Nephron progenitor cell (in vitro differentiated cells): ENCODE results near the gene ATP13A2.

ENCODE experiments used
- DNase-seq: peaks from one replicate; pipeline ENCODE4 v3.0.0; 2021
- H3K27ac Mint-ChIP-seq: 2 replicates; pipeline ENCODE4 v1.8.0; 2021; ENCODE audit warnings: mild to moderate bottlenecking, moderate library complexity, mixed read lengths
- H3K27me3 Mint-ChIP-seq: 2 replicates; pipeline ENCODE4 v1.8.0; 2021; ENCODE audit warnings: mild to moderate bottlenecking, low read depth, mixed read lengths; ENCODE audit not compliant: poor library complexity
- H3K36me3 Mint-ChIP-seq: 2 replicates; pipeline ENCODE4 v1.8.0; 2021; ENCODE audit warnings: low read depth, mixed read lengths
- H3K4me1 Mint-ChIP-seq: 2 replicates; pipeline ENCODE4 v1.8.0; 2021; ENCODE audit warnings: mixed read lengths
- H3K4me3 Mint-ChIP-seq: 2 replicates; pipeline ENCODE4 v1.8.0; 2021; ENCODE audit warnings: mild to moderate bottlenecking, moderate library complexity, mixed read lengths
- H3K9me3 Mint-ChIP-seq: 2 replicates; pipeline ENCODE4 v1.8.0; 2021; ENCODE audit warnings: mild to moderate bottlenecking, moderate library complexity, mixed read lengths
- TF ChIP-seq, protein P1 (sequence below): fragments of 200-600 bp; sonication (generic); IDR thresholded peaks from 2 replicates; pipeline ENCODE4 v1.5.0; 2021; ENCODE audit warnings: antibody characterized with exemption

Gene ATP13A2

GRCh38 chr1:17027403-17027802 lies 15.7 kb upstream of the ATP13A2 start:
- H3K4me3 Mint-ChIP-seq: no peak overlapping the region
- H3K9me3 Mint-ChIP-seq: no peaks in the 10 kb centered on the region
- TF ChIP-seq, protein P1, sequence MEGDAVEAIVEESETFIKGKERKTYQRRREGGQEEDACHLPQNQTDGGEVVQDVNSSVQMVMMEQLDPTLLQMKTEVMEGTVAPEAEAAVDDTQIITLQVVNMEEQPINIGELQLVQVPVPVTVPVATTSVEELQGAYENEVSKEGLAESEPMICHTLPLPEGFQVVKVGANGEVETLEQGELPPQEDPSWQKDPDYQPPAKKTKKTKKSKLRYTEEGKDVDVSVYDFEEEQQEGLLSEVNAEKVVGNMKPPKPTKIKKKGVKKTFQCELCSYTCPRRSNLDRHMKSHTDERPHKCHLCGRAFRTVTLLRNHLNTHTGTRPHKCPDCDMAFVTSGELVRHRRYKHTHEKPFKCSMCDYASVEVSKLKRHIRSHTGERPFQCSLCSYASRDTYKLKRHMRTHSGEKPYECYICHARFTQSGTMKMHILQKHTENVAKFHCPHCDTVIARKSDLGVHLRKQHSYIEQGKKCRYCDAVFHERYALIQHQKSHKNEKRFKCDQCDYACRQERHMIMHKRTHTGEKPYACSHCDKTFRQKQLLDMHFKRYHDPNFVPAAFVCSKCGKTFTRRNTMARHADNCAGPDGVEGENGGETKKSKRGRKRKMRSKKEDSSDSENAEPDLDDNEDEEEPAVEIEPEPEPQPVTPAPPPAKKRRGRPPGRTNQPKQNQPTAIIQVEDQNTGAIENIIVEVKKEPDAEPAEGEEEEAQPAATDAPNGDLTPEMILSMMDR: no peak
- peak overlapping the region; percentile 31 for H3K27ac Mint-ChIP-seq
- DNase-seq: no peak
- H3K27me3 Mint-ChIP-seq: no peaks in the 10 kb centered on the region
- H3K4me1 Mint-ChIP-seq: no peaks in the 10 kb centered on the region
- H3K36me3 Mint-ChIP-seq: peaks cover 45% of the 10 kb centered on the region

DNA sequence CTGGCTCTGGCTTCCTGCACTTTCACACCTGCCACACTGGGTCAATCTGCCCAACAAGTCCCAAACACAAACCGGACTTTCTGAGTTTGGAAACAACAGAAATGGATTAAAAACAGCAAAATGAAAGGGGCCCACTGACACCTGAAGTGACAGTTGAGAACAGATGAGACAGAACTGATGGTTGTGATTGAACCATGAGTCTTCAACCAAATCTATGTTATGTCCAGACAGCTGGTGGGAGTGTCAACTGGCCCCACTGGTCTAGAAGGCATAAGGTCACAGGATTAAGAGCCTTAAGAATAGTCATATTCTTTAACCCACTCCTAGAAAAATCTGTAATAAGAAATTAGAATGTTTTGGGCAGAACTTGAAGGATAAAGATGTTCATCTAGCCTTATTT lies 13.0 kb upstream of the ATP13A2 start:
- no peaks in the 10 kb centered on the region for H3K27me3 Mint-ChIP-seq
- H3K27ac Mint-ChIP-seq: peak overlapping the region; percentile 63
- TF ChIP-seq, protein P1: no peak
- H3K9me3 Mint-ChIP-seq: no peaks in the 10 kb centered on the region
- H3K4me1 Mint-ChIP-seq: no peaks in the 10 kb centered on the region
- no peak for DNase-seq
- H3K4me3 Mint-ChIP-seq: no peak overlapping the region
- peaks cover 66% of the 10 kb centered on the region for H3K36me3 Mint-ChIP-seq

DNA sequence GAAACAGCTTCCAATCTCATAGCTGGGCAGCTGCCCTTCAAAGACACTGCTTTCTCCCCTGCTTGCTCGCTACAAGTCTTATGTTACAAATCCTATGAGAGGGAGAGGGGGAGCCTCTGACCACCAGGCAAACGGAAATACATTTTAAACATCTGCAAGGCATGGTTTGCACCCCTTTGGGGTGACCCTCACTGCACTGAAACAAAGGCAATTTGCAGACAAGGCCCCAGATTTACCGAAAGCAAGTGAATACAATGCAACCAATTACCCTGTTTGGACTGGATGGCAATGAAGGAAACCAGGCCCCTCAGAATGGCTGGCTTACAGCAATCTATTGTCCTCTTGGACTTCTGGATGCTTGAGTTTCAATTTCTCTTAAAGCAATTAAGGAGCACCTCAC lies 11.8 kb upstream of the ATP13A2 start:
- no peaks in the 10 kb centered on the region for H3K27me3 Mint-ChIP-seq
- TF ChIP-seq, protein P1: no peak
- H3K4me1 Mint-ChIP-seq: no peaks in the 10 kb centered on the region
- no peak overlapping the region for H3K27ac Mint-ChIP-seq
- H3K4me3 Mint-ChIP-seq: no peak overlapping the region
- H3K36me3 Mint-ChIP-seq: peaks cover 69% of the 10 kb centered on the region
- no peaks in the 10 kb centered on the region for H3K9me3 Mint-ChIP-seq
- DNase-seq: no peak

DNA sequence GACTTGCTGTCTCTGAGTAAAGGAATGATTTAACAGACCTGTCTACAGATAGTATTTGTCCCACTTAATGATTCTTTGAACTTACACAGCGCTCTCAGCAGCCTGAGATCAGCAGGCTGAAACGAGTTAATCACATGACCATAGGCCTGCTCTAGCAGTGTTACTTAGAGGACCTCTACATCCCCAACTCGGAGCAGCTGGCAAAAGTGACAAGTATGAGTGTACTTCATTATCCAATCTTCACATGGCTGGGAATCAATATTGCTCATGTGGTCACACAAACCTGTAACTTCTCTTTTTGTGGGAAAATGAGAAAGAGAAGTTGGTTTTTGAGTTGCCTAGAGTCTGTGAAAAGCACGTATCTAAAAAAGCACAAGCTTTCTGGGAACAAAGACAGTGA lies 11.4 kb upstream of the ATP13A2 start:
- no peaks in the 10 kb centered on the region for H3K4me1 Mint-ChIP-seq
- no peak overlapping the region for H3K27ac Mint-ChIP-seq
- H3K4me3 Mint-ChIP-seq: no peak overlapping the region
- H3K36me3 Mint-ChIP-seq: peaks cover 69% of the 10 kb centered on the region
- no peaks in the 10 kb centered on the region for H3K27me3 Mint-ChIP-seq
- TF ChIP-seq, protein P1: no peak
- DNase-seq: no peak
- H3K9me3 Mint-ChIP-seq: no peaks in the 10 kb centered on the region

GRCh38 chr1:17021896-17022295 lies 10.2 kb upstream of the ATP13A2 start:
- Mint-ChIP-seq H3K27ac (peak overlapping the region; percentile 68), H3K4me3 (no peak overlapping the region)

GRCh38 chr1:17020502-17020901 lies 8.8 kb upstream of the ATP13A2 start:
- TF ChIP-seq, protein P1: no peak
- Mint-ChIP-seq H3K4me3 (no peak overlapping the region), H3K27me3 (no peaks in the 10 kb centered on the region), H3K4me1 (peaks cover 10% of the 10 kb centered on the region), H3K9me3 (no peaks in the 10 kb centered on the region), H3K36me3 (peaks cover 69% of the 10 kb centered on the region), H3K27ac (no peak overlapping the region)
- DNase-seq: no peak

More at GRCh38 chr1:17021896-17022295, 10.2 kb upstream of the ATP13A2 start:
- Mint-ChIP-seq H3K27me3 (no peaks in the 10 kb centered on the region), H3K4me1 (no peaks in the 10 kb centered on the region), H3K36me3 (peaks cover 64% of the 10 kb centered on the region), H3K9me3 (no peaks in the 10 kb centered on the region)
- TF ChIP-seq, protein P1: no peak
- no peak for DNase-seq
